HepG2 (cell line): ENCODE measurements around the gene PAPSS2. TPM values are rescaled to one million over a fixed set of nuclear protein-coding genes. Genes with fewer than 3 reads are reported as not detected.

Experiments
- ATAC-seq: fragments of 200-7000 bp; cut with Tn5 transposase; 3 replicates; pipeline ENCODE4 v1.9.1; 2020; ENCODE audit warnings: mild to moderate bottlenecking, moderate library complexity
- BruUV-seq: library from RNA; stranded (reverse); fragments of 400-500 nt; replicated peaks from 2 replicates; lab custom pipeline; 2021; lab: Mats Ljungman, UMichigan
- CTCF ChIA-PET: fragments of 300-600 bp; formaldehyde crosslinking; extraction: SDS; loops from one replicate; lab custom pipeline; 2021; ENCODE audit warnings: low total read pairs, inconsistent platforms, low intra/inter-chr PET ratio; lab: Yijun Ruan, JAX
- POLR2A ChIA-PET: fragments of 350-600 bp; sonication (Branson Sonifier 250); formaldehyde crosslinking; loops from one replicate; lab custom pipeline; 2020; ENCODE audit warnings: antibody characterized with exemption, inconsistent platforms; lab: Yijun Ruan, JAX
- DNase-seq: peaks from one replicate; pipeline ENCODE4 v3.0.0-alpha.2; 2015; ENCODE audit warnings: low spot score
- FAIRE-seq: peaks from 3 replicates; lab custom pipeline; 2011; peaks lifted over from hg19 to GRCh38; lab: Jason Lieb, UNC
- H2AFZ ChIP-seq: one replicate; pipeline ENCODE4 v1.6.1; 2011; ENCODE audit warnings: low read length, inconsistent platforms
- H3K27ac ChIP-seq: fragments of 300-600 bp; 3 replicates; pipeline ENCODE4 v1.8.0; 2011; ENCODE audit warnings: mixed run types, mild to moderate bottlenecking, mixed read lengths, low read length, inconsistent platforms; ENCODE audit not compliant: insufficient read depth; ENCODE audit errors: extremely low read length
- H3K27me3 ChIP-seq, 2 experiments: fragments of 200-600 bp in 1 of 2; 2 replicates in 1 of 2; 3 replicates in 1 of 2; pipeline versions ENCODE4 v1.6.0 to v1.8.0; 2011; ENCODE audit warnings: low read length in 2 of 2, mild to moderate bottlenecking in 2 of 2, moderate library complexity in 2 of 2, inconsistent platforms in 1 of 2; ENCODE audit not compliant: insufficient read depth in 2 of 2, control insufficient read depth in 1 of 2
- H3K36me3 ChIP-seq, 2 experiments: fragments of 200-600 bp in 1 of 2; replicated peaks in 1 of 2; 2 replicates in 1 of 2; 3 replicates in 1 of 2; pipeline versions ENCODE4 v1.5.1 to v1.8.0; 2011; ENCODE audit warnings: low read length in 2 of 2, inconsistent platforms in 1 of 2; ENCODE audit not compliant: insufficient read depth in 2 of 2, control insufficient read depth in 1 of 2
- H3K4me1 ChIP-seq: 2 replicates; pipeline ENCODE4 v1.5.1; 2012; ENCODE audit warnings: low read length, inconsistent platforms; ENCODE audit not compliant: insufficient read depth
- H3K4me2 ChIP-seq: 2 replicates; pipeline ENCODE4 v1.6.0; 2011; ENCODE audit warnings: low read depth, low read length, inconsistent platforms
- H3K4me3 ChIP-seq, 3 experiments: fragments of 200-600 bp in 1 of 3; sonication (generic), shearing (Covaris generic) in 1 of 3; replicated peaks in 1 of 3; 2 replicates each; pipeline ENCODE4 v1.5.1; 2011 to 2016; ENCODE audit warnings: low read length in 3 of 3, inconsistent platforms in 2 of 3, low read depth in 2 of 3, mild to moderate bottlenecking in 2 of 3, control low read depth in 1 of 3, mixed read lengths in 1 of 3; ENCODE audit not compliant: insufficient read depth in 1 of 3
- H3K79me2 ChIP-seq: one replicate; pipeline ENCODE4 v1.6.1; 2011; ENCODE audit warnings: low read length, inconsistent platforms; ENCODE audit not compliant: insufficient read depth
- H3K9ac ChIP-seq: 2 replicates; pipeline ENCODE4 v1.6.0; 2011; ENCODE audit warnings: mild to moderate bottlenecking, low read depth, low read length, inconsistent platforms; ENCODE audit not compliant: insufficient read depth
- H3K9me3 ChIP-seq: 2 replicates; pipeline ENCODE4 v1.5.1; 2012; ENCODE audit warnings: mild to moderate bottlenecking, low read length
- H4K20me1 ChIP-seq: 2 replicates; pipeline ENCODE4 v1.6.0; 2011; ENCODE audit warnings: inconsistent platforms, mild to moderate bottlenecking, low read length, moderate library complexity; ENCODE audit not compliant: insufficient read depth
- DZIP1 ChIP-seq: sonication (generic); formaldehyde crosslinking; IDR thresholded peaks from 2 replicates; pipeline ENCODE4 v1.5.0; 2020; ENCODE audit warnings: mild to moderate bottlenecking, missing genetic modification reagents
- JARID2 ChIP-seq: sonication (generic); formaldehyde crosslinking; IDR thresholded peaks from 2 replicates; pipeline ENCODE4 v1.8.1; 2023; ENCODE audit warnings: missing genetic modification reagents, inconsistent platforms; ENCODE audit not compliant: insufficient replicate concordance
- KLF13 ChIP-seq: sonication (generic); formaldehyde crosslinking; IDR thresholded peaks from 2 replicates; pipeline ENCODE4 v1.4.0; 2020; ENCODE audit warnings: mild to moderate bottlenecking, missing genetic modification reagents
- MAFF ChIP-seq: IDR thresholded peaks from 2 replicates; pipeline ENCODE4 v1.6.1; 2011; ENCODE audit warnings: low read depth, low read length, improper control_type of control experiment
- PAF1 ChIP-seq: IDR thresholded peaks from 2 replicates; pipeline ENCODE4 v1.6.1; 2016; ENCODE audit warnings: missing genetic modification reagents, missing compliant biosample characterization
- SATB2 ChIP-seq: sonication (generic); formaldehyde crosslinking; IDR thresholded peaks from 2 replicates; pipeline ENCODE4 v1.5.0; 2020; ENCODE audit warnings: missing genetic modification reagents
- SMARCE1 ChIP-seq: fragments of 450-650 bp; IDR thresholded peaks from 2 replicates; pipeline ENCODE4 v1.6.1; 2017; ENCODE audit warnings: borderline replicate concordance
- SRY ChIP-seq: sonication (generic); formaldehyde crosslinking; IDR thresholded peaks from 2 replicates; pipeline ENCODE4 v1.8.0; 2022; ENCODE audit warnings: mild to moderate bottlenecking, missing genetic modification reagents
- TERF1 ChIP-seq: sonication (generic); formaldehyde crosslinking; IDR thresholded peaks from 2 replicates; pipeline ENCODE4 v1.8.0; 2022; ENCODE audit warnings: mild to moderate bottlenecking, missing genetic modification reagents, moderate library complexity
- U2AF1 ChIP-seq: fragments of 200-400 bp; formaldehyde crosslinking; optimal IDR thresholded peaks from 2 replicates; pipeline ENCODE3; 2017; ENCODE audit warnings: mild to moderate bottlenecking, low read depth, low read length
- ZMYM4 ChIP-seq: sonication (generic); formaldehyde crosslinking; IDR thresholded peaks from 2 replicates; pipeline ENCODE4 v1.8.1; 2023; ENCODE audit warnings: mild to moderate bottlenecking, missing genetic modification reagents
- ZNF572 ChIP-seq: sonication (generic); formaldehyde crosslinking; IDR thresholded peaks from 2 replicates; pipeline ENCODE4 v1.5.1; 2020; ENCODE audit warnings: mild to moderate bottlenecking, missing genetic modification reagents
- ZNF878 ChIP-seq: sonication (generic); formaldehyde crosslinking; IDR thresholded peaks from 2 replicates; pipeline ENCODE4 v1.8.1; 2023; ENCODE audit warnings: mild to moderate bottlenecking, missing genetic modification reagents, moderate library complexity
- ZNF891 ChIP-seq: sonication (generic); formaldehyde crosslinking; IDR thresholded peaks from 2 replicates; pipeline ENCODE4 v1.5.0; 2020; ENCODE audit warnings: mild to moderate bottlenecking, missing genetic modification reagents
- WGBS: methylation state at CpG from one replicate; pipeline ENCODE4 v1.1.6; 2017; ENCODE audit warnings: low lambda C conversion rate; 5-methylcytosine and 5-hydroxymethylcytosine counted together
- in situ Hi-C: cut with HindIII; loops from 2 replicates; pipeline ENCODE4 v1.10.0; 2017; ENCODE audit warnings: low pct_unique_long_range_greater_than_20kb; ENCODE audit not compliant: extremely low pct_ligation_motif_present
- intact Hi-C: fragments of 100-400 bp; cut with micrococcal nuclease; formaldehyde crosslinking; loops from one replicate; pipeline ENCODE4 v1.10.0; 2022; ENCODE audit not compliant: unreplicated experiment
- polyA plus RNA-seq, 8 experiments: library from polyadenylated mRNA; depleted of rRNA in 3 of 8; stranded (reverse) in 7 of 8; unstranded in 1 of 8; fragments of >200 nt; fragmentation: Illumina TruSeq in 4 of 8; extraction: Trizol in 4 of 8; gene quantifications; 2 replicates each; pipeline versions ENCODE4 v1.2.1 to v1.2.3, GENCODE V29; 2011 to 2016; ENCODE audit warnings: low read depth in 4 of 8, missing spikeins in 1 of 8, mixed read lengths in 1 of 8; ENCODE audit not compliant: insufficient read depth in 1 of 8
- total RNA-seq, 5 experiments: library from RNA; depleted of rRNA; stranded (reverse); fragments of >200 nt; fragmentation: Illumina TruSeq; extraction: Trizol; gene quantifications; 2 replicates each; pipeline ENCODE4 v1.2.3, GENCODE V29; 2016; ENCODE audit warnings: low read depth in 1 of 5
- TF ChIP-seq, protein P1 (sequence below): IDR thresholded peaks from 2 replicates; pipeline ENCODE4 v1.6.1; 2016; ENCODE audit warnings: control low read depth
- TF ChIP-seq, protein P2 (sequence below), 2 experiments: sonication (generic) in 1 of 2; formaldehyde crosslinking in 1 of 2; IDR thresholded peaks; 2 replicates each; pipeline versions ENCODE4 v1.4.0 to v1.6.1; 2016 to 2020; ENCODE audit warnings: borderline replicate concordance in 1 of 2, low read depth in 1 of 2, mild to moderate bottlenecking in 1 of 2, missing genetic modification reagents in 1 of 2

Gene PAPSS2
- total and polyA plus RNA-seq, 2 of the 13 experiments (the other 11 are each of a cell fraction or from before 2014, with no cell fraction given), result 0.11 to 0.12 TPM

DNA sequence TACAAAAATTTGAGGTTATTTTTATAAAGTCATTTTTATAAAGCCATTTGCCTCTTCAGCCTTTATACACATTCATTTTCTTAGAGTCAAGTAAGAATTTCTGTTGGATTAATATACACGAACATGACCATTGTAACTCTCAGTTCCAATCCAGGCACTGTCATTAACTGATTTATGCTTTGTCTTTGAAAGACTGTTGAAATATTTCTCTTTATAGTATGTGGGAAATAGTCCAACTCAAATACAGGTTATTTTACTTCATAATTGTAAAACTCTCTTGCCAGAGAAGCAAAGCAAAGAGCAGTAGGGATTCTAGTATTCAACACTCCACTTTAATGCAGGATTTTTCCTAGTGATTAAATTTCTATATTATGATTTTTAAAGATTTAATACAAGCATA, 36.5 kb upstream of the PAPSS2 start (continued):
- TF ChIP-seq SRY, result no peak
- no peak for TF ChIP-seq DZIP1
- TF ChIP-seq PAF1, result no peak
- TF ChIP-seq ZNF891 (CRISPR knock-in tag), result no peak
- TF ChIP-seq KLF13 (CRISPR knock-in tag), result no peak
- no peak for TF ChIP-seq MAFF
- no peak for TF ChIP-seq SATB2 (CRISPR knock-in tag)

DNA sequence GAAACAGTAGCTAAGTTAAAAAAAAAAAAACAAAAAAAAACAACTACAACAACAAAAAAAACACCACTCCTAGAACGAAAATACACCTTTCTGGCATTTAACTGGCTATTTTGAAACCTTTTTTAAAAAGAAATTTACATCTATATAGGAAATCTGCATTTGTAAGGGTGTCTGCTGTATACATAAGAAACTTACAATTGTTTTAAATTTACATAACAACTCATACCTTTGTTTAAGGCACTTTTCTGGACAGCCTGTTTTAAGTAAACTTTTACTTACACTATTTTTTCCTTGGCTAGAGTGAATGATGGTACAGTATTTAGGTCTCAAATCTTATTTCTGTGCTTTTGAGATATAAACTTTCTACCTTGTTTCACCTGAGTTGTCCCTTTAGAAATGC, 34.0 kb upstream of the PAPSS2 start:
- H3K4me2 ChIP-seq, result no peak overlapping the region
- TF ChIP-seq ZMYM4 (CRISPR knock-in tag), result no peak
- TF ChIP-seq, protein P1, sequence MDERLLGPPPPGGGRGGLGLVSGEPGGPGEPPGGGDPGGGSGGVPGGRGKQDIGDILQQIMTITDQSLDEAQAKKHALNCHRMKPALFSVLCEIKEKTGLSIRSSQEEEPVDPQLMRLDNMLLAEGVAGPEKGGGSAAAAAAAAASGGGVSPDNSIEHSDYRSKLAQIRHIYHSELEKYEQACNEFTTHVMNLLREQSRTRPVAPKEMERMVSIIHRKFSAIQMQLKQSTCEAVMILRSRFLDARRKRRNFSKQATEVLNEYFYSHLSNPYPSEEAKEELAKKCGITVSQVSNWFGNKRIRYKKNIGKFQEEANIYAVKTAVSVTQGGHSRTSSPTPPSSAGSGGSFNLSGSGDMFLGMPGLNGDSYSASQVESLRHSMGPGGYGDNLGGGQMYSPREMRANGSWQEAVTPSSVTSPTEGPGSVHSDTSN (CRISPR knock-in tag), result no peak
- no peak for TF ChIP-seq JARID2 (CRISPR knock-in tag)
- no peak for TF ChIP-seq TERF1 (CRISPR knock-in tag)
- no peak for TF ChIP-seq SMARCE1
- TF ChIP-seq, protein P2, sequence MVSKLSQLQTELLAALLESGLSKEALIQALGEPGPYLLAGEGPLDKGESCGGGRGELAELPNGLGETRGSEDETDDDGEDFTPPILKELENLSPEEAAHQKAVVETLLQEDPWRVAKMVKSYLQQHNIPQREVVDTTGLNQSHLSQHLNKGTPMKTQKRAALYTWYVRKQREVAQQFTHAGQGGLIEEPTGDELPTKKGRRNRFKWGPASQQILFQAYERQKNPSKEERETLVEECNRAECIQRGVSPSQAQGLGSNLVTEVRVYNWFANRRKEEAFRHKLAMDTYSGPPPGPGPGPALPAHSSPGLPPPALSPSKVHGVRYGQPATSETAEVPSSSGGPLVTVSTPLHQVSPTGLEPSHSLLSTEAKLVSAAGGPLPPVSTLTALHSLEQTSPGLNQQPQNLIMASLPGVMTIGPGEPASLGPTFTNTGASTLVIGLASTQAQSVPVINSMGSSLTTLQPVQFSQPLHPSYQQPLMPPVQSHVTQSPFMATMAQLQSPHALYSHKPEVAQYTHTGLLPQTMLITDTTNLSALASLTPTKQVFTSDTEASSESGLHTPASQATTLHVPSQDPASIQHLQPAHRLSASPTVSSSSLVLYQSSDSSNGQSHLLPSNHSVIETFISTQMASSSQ (IDR thresholded peaks at IDR 0.05; ENCODE audit: low read depth), result no peak
- TF ChIP-seq, protein P2 (CRISPR knock-in tag; IDR thresholded peaks at IDR 0.05; ENCODE audit: borderline replicate concordance), result no peak
- TF ChIP-seq ZNF878 (CRISPR knock-in tag), result no peak
- TF ChIP-seq U2AF1, result no peak
- no peak for TF ChIP-seq ZNF572

More for the DNA sequence above, 34.0 kb upstream of the PAPSS2 start:
- no peak for FAIRE-seq
- no TSS peak for BruUV-seq
- no peak for DNase-seq
- 9% methylated on average over 1 of the region's 1 CpG for WGBS
- Histone ChIP-seq H3K27me3 (no peaks in the 10 kb centered on the region; a peak in 1 of 5 replicates), H3K4me3 (no peak overlapping the region), H4K20me1 (no peaks in the 10 kb centered on the region), H3K36me3 (no peaks in the 10 kb centered on the region), H2AFZ (no peak overlapping the region), H3K79me2 (no peaks in the 10 kb centered on the region), H3K9ac (no peak overlapping the region), H3K27ac (no peak overlapping the region), H3K4me1 (peaks cover 8% of the 10 kb centered on the region; the same call in 1 of the 2 replicates), H3K9me3 (no peaks in the 10 kb centered on the region)
- CTCF ChIA-PET, result no interaction called here
- no peak for ATAC-seq
- POLR2A ChIA-PET, result no interaction called here
- in situ Hi-C loops (no loop called here), intact Hi-C loops (loop anchor here (10.0 kb wide), 1 partner anchor 91 kb away; no protein-coding TSS in a partner anchor)
